ENCODE data around the gene GGN.

DNA sequence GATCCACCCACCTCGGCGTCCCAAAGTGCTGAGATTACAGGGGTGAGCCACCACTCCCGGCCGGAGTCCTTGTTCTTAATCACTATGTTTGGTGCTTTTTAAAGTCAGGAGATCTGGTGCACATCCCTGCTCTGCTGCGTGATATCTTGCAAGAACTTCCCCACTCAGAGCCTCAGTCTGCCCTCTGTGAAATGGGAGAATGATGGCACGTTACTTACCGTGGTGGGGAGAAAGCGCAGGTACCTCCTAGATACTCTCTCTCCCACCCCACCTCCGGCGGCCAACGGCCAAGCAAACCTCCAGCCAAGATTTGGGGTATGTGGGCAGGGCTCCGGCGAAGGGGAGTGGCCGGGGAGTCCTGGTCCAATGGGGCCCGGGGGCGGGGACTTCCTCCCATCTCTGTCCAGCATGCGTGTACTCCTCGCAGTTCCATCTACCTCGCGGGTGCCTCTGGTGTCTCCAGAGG, 45.5 kb upstream of the GGN start, which contains the start of gene RYR1:
- TF ChIP-seq CTCF (IDR thresholded peaks at IDR 0.05) (no peak), POLR2A (IDR thresholded peaks at IDR 0.05) (no peak)

All from testis (tissue), 2 donors.